Lower lobe of right lung (tissue), 2 donors: Measurements from ENCODE around the gene FBXO24. TPM values are rescaled to one million over a fixed set of nuclear protein-coding genes. Genes with fewer than 3 reads are reported as not detected.

ENCODE experiments used
- ATAC-seq, 2 donors: fragments of 200-7000 bp; cut with Tn5 transposase; one replicate each; pipeline ENCODE4 v1.9.1; 2020 to 2022; ENCODE audit warnings: mild to moderate bottlenecking in 2 of 2, moderate library complexity in 2 of 2
- DNase-seq: peaks from one replicate; pipeline ENCODE4 v3.0.0-alpha.2; 2020
- H3K27ac ChIP-seq: fragments of 200-600 bp; one replicate; pipeline ENCODE4 v1.8.0; 2022
- H3K27me3 ChIP-seq: fragments of 200-600 bp; one replicate; pipeline ENCODE4 v1.8.0; 2022; ENCODE audit warnings: low read depth
- H3K36me3 ChIP-seq: fragments of 200-600 bp; one replicate; pipeline ENCODE4 v1.8.0; 2022; ENCODE audit warnings: mild to moderate bottlenecking
- H3K4me1 ChIP-seq: fragments of 200-600 bp; one replicate; pipeline ENCODE4 v1.8.0; 2022
- H3K4me3 ChIP-seq: fragments of 200-600 bp; one replicate; pipeline ENCODE4 v1.8.0; 2022; ENCODE audit warnings: mild to moderate bottlenecking
- H3K9me3 ChIP-seq: fragments of 200-600 bp; one replicate; pipeline ENCODE4 v1.8.0; 2022
- CTCF ChIP-seq: fragments of 200-600 bp; IDR thresholded peaks from one replicate; pipeline ENCODE4 v1.8.0; 2022; ENCODE audit warnings: antibody characterized with exemption, mild to moderate bottlenecking
- intact Hi-C: fragments of 100-400 bp; cut with DNase I; formaldehyde crosslinking; loops from one replicate; pipeline ENCODE4 v1.11.0; 2022
- total RNA-seq: library from RNA; stranded (reverse); fragmentation: NEBNext Ultra II Directional; extraction: Animal tissue kit (Norgen Biotek cat#: 25700); gene quantifications from one replicate; pipeline ENCODE4 v1.2.1, GENCODE V29; 2021
- donor health status: DM: no; HTN: yes; CAD: no; lungs with severe emphysema.

The FBXO24 gene
- total RNA-seq, 1 donor from 2014 or later, result 0.74 TPM

GRCh38 chr7:100626530-100627237 is 40.6 kb downstream of the FBXO24 start:
- no peaks in the 10 kb centered on the region for H3K36me3 ChIP-seq
- DNase-seq, result peak; percentile 87
- H3K4me1 ChIP-seq, result peaks cover 6% of the 10 kb centered on the region
- ATAC-seq, result peak; percentile 96 to 97
- H3K4me3 ChIP-seq, result peak overlapping the region; percentile 44
- H3K9me3 ChIP-seq, result no peaks in the 10 kb centered on the region
- intact Hi-C loops, result no loop called here
- H3K27me3 ChIP-seq, result no peaks in the 10 kb centered on the region
- TF ChIP-seq CTCF, result no peak
- H3K27ac ChIP-seq, result peak overlapping the region; percentile 51

GRCh38 chr7:100627238-100627549 is 41.1 kb downstream of the FBXO24 start:
- ATAC-seq (peak in 1 of 2 donors; percentile 4), DNase-seq (no peak)
- Histone ChIP-seq H3K9me3 (no peaks in the 10 kb centered on the region), H3K27me3 (peaks cover 3% of the 10 kb centered on the region), H3K36me3 (no peaks in the 10 kb centered on the region), H3K4me3 (no peak overlapping the region), H3K27ac (peak overlapping the region; percentile 51), H3K4me1 (peaks cover 6% of the 10 kb centered on the region)
- TF ChIP-seq CTCF, result no peak
- intact Hi-C loops, result no loop called here

- H3K4me3 ChIP-seq, result no peak overlapping the region
- TF ChIP-seq CTCF, result peak; percentile 14
- no peak overlapping the region for H3K27ac ChIP-seq
- peaks cover 14% of the 10 kb centered on the region for H3K27me3 ChIP-seq
- no peak for ATAC-seq
- H3K9me3 ChIP-seq, result no peaks in the 10 kb centered on the region
- DNase-seq, result no peak
- intact Hi-C loops, result no loop called here
- H3K36me3 ChIP-seq, result no peaks in the 10 kb centered on the region
- H3K4me1 ChIP-seq, result peaks cover 13% of the 10 kb centered on the region
Measured at GRCh38 chr7:100629117-100629716, 43.1 kb downstream of the FBXO24 start.

GRCh38 chr7:100630066-100630465 is 43.9 kb downstream of the FBXO24 start:
- H3K27ac ChIP-seq, result no peak overlapping the region
- intact Hi-C loops, result no loop called here
- peaks cover 13% of the 10 kb centered on the region for H3K4me1 ChIP-seq
- no peak for DNase-seq
- no peaks in the 10 kb centered on the region for H3K9me3 ChIP-seq
- TF ChIP-seq CTCF, result no peak
- H3K4me3 ChIP-seq, result no peak overlapping the region
- no peak for ATAC-seq
- no peaks in the 10 kb centered on the region for H3K36me3 ChIP-seq
- peaks cover 14% of the 10 kb centered on the region for H3K27me3 ChIP-seq

GRCh38 chr7:100632951-100633717 is 47.0 kb downstream of the FBXO24 start:
- no peaks in the 10 kb centered on the region for H3K36me3 ChIP-seq
- peak overlapping the region; percentile 59 for H3K4me3 ChIP-seq
- intact Hi-C loops, result no loop called here
- H3K27ac ChIP-seq, result no peak overlapping the region
- peaks cover 6% of the 10 kb centered on the region for H3K4me1 ChIP-seq
- peak; percentile 44 for TF ChIP-seq CTCF
- peak; percentile 75 for DNase-seq
- peak; percentile 85 for ATAC-seq
- H3K27me3 ChIP-seq, result peaks cover 14% of the 10 kb centered on the region
- H3K9me3 ChIP-seq, result no peaks in the 10 kb centered on the region
